IMR-90 (cell line): Measurements from ENCODE around the gene CSF1.

ENCODE experiments used
- CEBPB ChIP-seq: IDR thresholded peaks from 2 replicates; pipeline ENCODE4 v1.6.1; 2012; ENCODE audit warnings: low read depth, low read length, improper control_type of control experiment
- CHD1 ChIP-seq: IDR thresholded peaks from 2 replicates; pipeline ENCODE4 v1.6.1; 2012; ENCODE audit warnings: low read depth, low read length, improper control_type of control experiment
- CTCF ChIP-seq: conservative IDR thresholded peaks from 2 replicates; pipeline ENCODE4 v1.5.1; 2012; ENCODE audit warnings: mild to moderate bottlenecking, low read depth, low read length, improper control_type of control experiment
- MXI1 ChIP-seq: IDR thresholded peaks from 2 replicates; pipeline ENCODE4 v1.6.1; 2012; ENCODE audit warnings: low read depth, mild to moderate bottlenecking, low read length, moderate library complexity, borderline replicate concordance
- POLR2A ChIP-seq: IDR thresholded peaks from 2 replicates; pipeline ENCODE4 v1.6.1; 2012; ENCODE audit warnings: mild to moderate bottlenecking, low read depth, low read length
- USF2 ChIP-seq: fragments of 150-350 bp; IDR thresholded peaks from 2 replicates; pipeline ENCODE4 v1.6.1; 2017; ENCODE audit warnings: mild to moderate bottlenecking, antibody characterized with exemption, low read length, low read depth

- TF ChIP-seq MXI1 (no peak), POLR2A (no peak), CTCF (no peak), USF2 (no peak), CHD1 (no peak), CEBPB (no peak)
These were observed 3.8 kb upstream of the CSF1 start for GRCh38 chr1:109906839-109907180.
